HepG2 (cell line): ENCODE data around the gene RPLP2. TPM values are rescaled to one million over a fixed set of nuclear protein-coding genes. Genes with fewer than 3 reads are reported as not detected.
A peak's percentile ranks its signal among the peaks of the same experiment; 100 is the strongest.

Experiments
- ATAC-seq: fragments of 200-7000 bp; cut with Tn5 transposase; 3 replicates; pipeline ENCODE4 v1.9.1; 2020; ENCODE audit warnings: mild to moderate bottlenecking, moderate library complexity
- BruUV-seq: library from RNA; stranded (reverse); fragments of 400-500 nt; replicated peaks from 2 replicates; lab custom pipeline; 2021; lab: Mats Ljungman, UMichigan
- CTCF ChIA-PET: fragments of 300-600 bp; formaldehyde crosslinking; extraction: SDS; loops from one replicate; lab custom pipeline; 2021; ENCODE audit warnings: low total read pairs, inconsistent platforms, low intra/inter-chr PET ratio; lab: Yijun Ruan, JAX
- POLR2A ChIA-PET: fragments of 350-600 bp; sonication (Branson Sonifier 250); formaldehyde crosslinking; loops from one replicate; lab custom pipeline; 2020; ENCODE audit warnings: antibody characterized with exemption, inconsistent platforms; lab: Yijun Ruan, JAX
- DNase-seq: peaks from one replicate; pipeline ENCODE4 v3.0.0-alpha.2; 2015; ENCODE audit warnings: low spot score
- FAIRE-seq: peaks from 3 replicates; lab custom pipeline; 2011; peaks lifted over from hg19 to GRCh38; lab: Jason Lieb, UNC
- H2AFZ ChIP-seq: one replicate; pipeline ENCODE4 v1.6.1; 2011; ENCODE audit warnings: low read length, inconsistent platforms
- H3K27ac ChIP-seq: fragments of 300-600 bp; 3 replicates; pipeline ENCODE4 v1.8.0; 2011; ENCODE audit warnings: mixed run types, mild to moderate bottlenecking, mixed read lengths, low read length, inconsistent platforms; ENCODE audit not compliant: insufficient read depth; ENCODE audit errors: extremely low read length
- H3K27me3 ChIP-seq, 2 experiments: fragments of 200-600 bp in 1 of 2; 2 replicates in 1 of 2; 3 replicates in 1 of 2; pipeline versions ENCODE4 v1.6.0 to v1.8.0; 2011; ENCODE audit warnings: low read length in 2 of 2, mild to moderate bottlenecking in 2 of 2, moderate library complexity in 2 of 2, inconsistent platforms in 1 of 2; ENCODE audit not compliant: insufficient read depth in 2 of 2, control insufficient read depth in 1 of 2
- H3K36me3 ChIP-seq, 2 experiments: fragments of 200-600 bp in 1 of 2; replicated peaks in 1 of 2; 2 replicates in 1 of 2; 3 replicates in 1 of 2; pipeline versions ENCODE4 v1.5.1 to v1.8.0; 2011; ENCODE audit warnings: low read length in 2 of 2, inconsistent platforms in 1 of 2; ENCODE audit not compliant: insufficient read depth in 2 of 2, control insufficient read depth in 1 of 2
- H3K4me1 ChIP-seq: 2 replicates; pipeline ENCODE4 v1.5.1; 2012; ENCODE audit warnings: low read length, inconsistent platforms; ENCODE audit not compliant: insufficient read depth
- H3K4me2 ChIP-seq: 2 replicates; pipeline ENCODE4 v1.6.0; 2011; ENCODE audit warnings: low read depth, low read length, inconsistent platforms
- H3K4me3 ChIP-seq, 3 experiments: fragments of 200-600 bp in 1 of 3; sonication (generic), shearing (Covaris generic) in 1 of 3; replicated peaks in 1 of 3; 2 replicates each; pipeline ENCODE4 v1.5.1; 2011 to 2016; ENCODE audit warnings: low read length in 3 of 3, inconsistent platforms in 2 of 3, low read depth in 2 of 3, mild to moderate bottlenecking in 2 of 3, control low read depth in 1 of 3, mixed read lengths in 1 of 3; ENCODE audit not compliant: insufficient read depth in 1 of 3
- H3K79me2 ChIP-seq: one replicate; pipeline ENCODE4 v1.6.1; 2011; ENCODE audit warnings: low read length, inconsistent platforms; ENCODE audit not compliant: insufficient read depth
- H3K9ac ChIP-seq: 2 replicates; pipeline ENCODE4 v1.6.0; 2011; ENCODE audit warnings: mild to moderate bottlenecking, low read depth, low read length, inconsistent platforms; ENCODE audit not compliant: insufficient read depth
- H3K9me3 ChIP-seq: 2 replicates; pipeline ENCODE4 v1.5.1; 2012; ENCODE audit warnings: mild to moderate bottlenecking, low read length
- H4K20me1 ChIP-seq: 2 replicates; pipeline ENCODE4 v1.6.0; 2011; ENCODE audit warnings: inconsistent platforms, mild to moderate bottlenecking, low read length, moderate library complexity; ENCODE audit not compliant: insufficient read depth
- AGO2 ChIP-seq: fragments of 200-400 bp; formaldehyde crosslinking; optimal IDR thresholded peaks from 2 replicates; pipeline ENCODE3; 2017; ENCODE audit warnings: mild to moderate bottlenecking, low read depth, low read length, moderate library complexity
- CC2D1A ChIP-seq: sonication (generic); formaldehyde crosslinking; IDR thresholded peaks from 2 replicates; pipeline ENCODE4 v1.8.1; 2023; ENCODE audit warnings: mild to moderate bottlenecking, missing genetic modification reagents
- CCAR2 ChIP-seq: fragments of 200-400 bp; formaldehyde crosslinking; optimal IDR thresholded peaks from 2 replicates; pipeline ENCODE3; 2018; ENCODE audit warnings: low read depth, mild to moderate bottlenecking, low read length, moderate library complexity
- HOXA3 ChIP-seq: sonication (generic); formaldehyde crosslinking; IDR thresholded peaks from 2 replicates; pipeline ENCODE4 v1.5.0; 2020; ENCODE audit warnings: missing genetic modification reagents
- RBFOX2 ChIP-seq: fragments of 200-400 bp; formaldehyde crosslinking; IDR thresholded peaks from 2 replicates; pipeline ENCODE4 v1.6.1; 2017; ENCODE audit warnings: low read depth, mild to moderate bottlenecking, low read length
- ZEB1 ChIP-seq: IDR thresholded peaks from 2 replicates; pipeline ENCODE4 v1.6.1; 2012; ENCODE audit warnings: mild to moderate bottlenecking, low read depth, inconsistent platforms; ENCODE audit not compliant: insufficient replicate concordance
- ZNF280B ChIP-seq: sonication (generic); formaldehyde crosslinking; IDR thresholded peaks from 2 replicates; pipeline ENCODE4 v1.5.0; 2020; ENCODE audit warnings: missing genetic modification reagents, mild to moderate bottlenecking, borderline replicate concordance
- ZNF644 ChIP-seq: IDR thresholded peaks from 2 replicates; pipeline ENCODE4 v1.6.1; 2016; ENCODE audit warnings: low read depth
- ZNF703 ChIP-seq: sonication (generic); formaldehyde crosslinking; IDR thresholded peaks from 2 replicates; pipeline ENCODE4 v1.5.1; 2020; ENCODE audit warnings: missing genetic modification reagents, mild to moderate bottlenecking, moderate library complexity, borderline replicate concordance
- ZNF724P ChIP-seq: sonication (generic); formaldehyde crosslinking; IDR thresholded peaks from 2 replicates; pipeline ENCODE4 v1.8.0; 2022; ENCODE audit warnings: missing genetic modification reagents, borderline replicate concordance
- WGBS: methylation state at CpG from one replicate; pipeline ENCODE4 v1.1.6; 2017; ENCODE audit warnings: low lambda C conversion rate; 5-methylcytosine and 5-hydroxymethylcytosine counted together
- in situ Hi-C: cut with HindIII; loops from 2 replicates; pipeline ENCODE4 v1.10.0; 2017; ENCODE audit warnings: low pct_unique_long_range_greater_than_20kb; ENCODE audit not compliant: extremely low pct_ligation_motif_present
- intact Hi-C: fragments of 100-400 bp; cut with micrococcal nuclease; formaldehyde crosslinking; loops from one replicate; pipeline ENCODE4 v1.10.0; 2022; ENCODE audit not compliant: unreplicated experiment
- polyA plus RNA-seq, 8 experiments: library from polyadenylated mRNA; depleted of rRNA in 3 of 8; stranded (reverse) in 7 of 8; unstranded in 1 of 8; fragments of >200 nt; fragmentation: Illumina TruSeq in 4 of 8; extraction: Trizol in 4 of 8; gene quantifications; 2 replicates each; pipeline versions ENCODE4 v1.2.1 to v1.2.3, GENCODE V29; 2011 to 2016; ENCODE audit warnings: low read depth in 4 of 8, missing spikeins in 1 of 8, mixed read lengths in 1 of 8; ENCODE audit not compliant: insufficient read depth in 1 of 8
- total RNA-seq, 5 experiments: library from RNA; depleted of rRNA; stranded (reverse); fragments of >200 nt; fragmentation: Illumina TruSeq; extraction: Trizol; gene quantifications; 2 replicates each; pipeline ENCODE4 v1.2.3, GENCODE V29; 2016; ENCODE audit warnings: low read depth in 1 of 5

RPLP2 gene
- total and polyA plus RNA-seq, 2 of the 13 experiments (the other 11 are each of a cell fraction or from before 2014, with no cell fraction given), result 978 to 2,106 TPM

- BruUV-seq, result no TSS peak
- FAIRE-seq (no peak), ATAC-seq (no peak), DNase-seq (no peak)
- intact Hi-C loops (no loop called here), in situ Hi-C loops (no loop called here)
- peaks cover 20% of the 10 kb centered on the region for H4K20me1 ChIP-seq
- H3K36me3 ChIP-seq, result peaks cover 8 to 22% of the 10 kb centered on the region in 2 experiments; a peak in 4 of 5 replicates
- TF ChIP-seq ZNF280B (CRISPR knock-in tag), result no peak
- peak; percentile 72 for TF ChIP-seq RBFOX2
- TF ChIP-seq AGO2, result peak; percentile 21
- TF ChIP-seq HOXA3, result 0 out of 2 replicates have a peak, but pooled peaks have one; percentile 12
- no peak for TF ChIP-seq ZEB1
- no peak for TF ChIP-seq CC2D1A
- no peak for TF ChIP-seq ZNF703 (CRISPR knock-in tag)
- TF ChIP-seq ZNF644 (CRISPR knock-in tag), result no peak
- TF ChIP-seq ZNF724P, result no peak
- TF ChIP-seq CCAR2, result no peak
- WGBS, result 98% methylated on average over 31 of the region's 59 CpGs
- CTCF ChIA-PET, result no interaction called here
- H3K4me1 ChIP-seq, result peaks cover 55% of the 10 kb centered on the region
- H2AFZ ChIP-seq, result no peak overlapping the region
- H3K9ac ChIP-seq, result no peak overlapping the region
- peaks cover 20% of the 10 kb centered on the region for H3K79me2 ChIP-seq
- POLR2A ChIA-PET, result interaction anchor here (1.1 to 11.6 kb wide), 3 partner anchors 15 to 118 kb away, joined by 3 to 141 read pairs (median 5); partner anchors contain the start of genes EPS8L2, POLR2L, RPLP2 and TSPAN4
- no peak overlapping the region for H3K27ac ChIP-seq
- no peak overlapping the region for H3K4me3 ChIP-seq
- H3K9me3 ChIP-seq, result no peaks in the 10 kb centered on the region
- H3K4me2 ChIP-seq, result no peak overlapping the region
- no peaks in the 10 kb centered on the region; a peak in 1 of 5 replicates for H3K27me3 ChIP-seq
Measured at GRCh38 chr11:824292-824880, 14.6 kb downstream of the RPLP2 start.
